Measurements from ENCODE around the gene VPS45.

DNA sequence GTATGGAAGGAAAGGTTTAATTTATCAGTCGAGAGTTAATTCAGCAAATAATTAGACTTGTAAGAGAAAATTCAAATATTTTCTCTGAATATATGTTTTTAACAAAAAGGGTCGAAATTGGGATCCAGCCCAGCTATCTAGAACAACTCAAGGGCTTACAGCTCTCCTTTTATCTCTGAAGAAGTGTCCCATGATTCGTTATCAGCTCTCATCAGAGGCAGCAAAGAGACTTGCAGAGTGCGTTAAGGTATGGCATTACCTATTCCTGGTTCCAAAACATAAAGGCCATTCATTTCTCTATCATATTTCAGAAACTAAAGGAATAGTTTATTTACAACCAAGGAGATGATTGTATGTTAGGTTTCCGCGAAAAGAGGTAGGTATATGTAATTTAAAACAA lies 9.4 kb downstream of the VPS45 start:
- TF ChIP-seq EZH2phosphoT487 (IDR thresholded peaks at IDR 0.05; ENCODE audit: insufficient read depth, low read depth) (no peak), EZH2 (IDR thresholded peaks at IDR 0.05; ENCODE audit: insufficient read depth, poor library complexity, severe bottlenecking) (no peak)
